DND-41 (cell line): ENCODE measurements around the gene RALGDS.

Experiments used
- EZH2 ChIP-seq: IDR thresholded peaks from 3 replicates; pipeline ENCODE4 v1.6.1; 2012; ENCODE audit warnings: borderline replicate concordance, low read depth, mild to moderate bottlenecking, moderate library complexity, low read length, inconsistent platforms; ENCODE audit not compliant: severe bottlenecking
- TF ChIP-seq, protein P1 (sequence below): IDR thresholded peaks from 2 replicates; pipeline ENCODE4 v1.5.1; 2012; ENCODE audit warnings: borderline replicate concordance, low read length, moderate library complexity, mild to moderate bottlenecking; ENCODE audit not compliant: poor library complexity, severe bottlenecking; ENCODE audit errors: extremely low read depth

DNA sequence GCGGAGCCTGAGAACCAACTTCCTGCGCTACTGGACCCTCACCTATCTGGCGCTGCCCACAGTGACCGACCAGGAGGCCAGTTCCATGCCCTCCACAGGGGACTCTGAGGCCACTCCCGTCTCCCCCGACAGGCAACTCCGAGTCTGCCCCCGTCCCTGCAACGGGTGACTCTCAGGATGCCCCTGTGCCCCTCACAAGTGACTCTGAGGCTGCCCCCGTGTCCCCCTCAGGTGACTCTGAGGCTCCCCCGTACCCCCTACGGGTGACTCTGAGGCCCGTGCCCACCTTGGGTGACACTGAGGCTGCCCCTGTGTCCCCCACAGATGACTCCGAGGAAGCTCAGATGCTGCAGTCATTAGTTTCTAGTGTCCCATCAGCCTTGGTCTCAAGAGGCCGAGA is 34.1 kb downstream of the RALGDS start:
- TF ChIP-seq, protein P1, sequence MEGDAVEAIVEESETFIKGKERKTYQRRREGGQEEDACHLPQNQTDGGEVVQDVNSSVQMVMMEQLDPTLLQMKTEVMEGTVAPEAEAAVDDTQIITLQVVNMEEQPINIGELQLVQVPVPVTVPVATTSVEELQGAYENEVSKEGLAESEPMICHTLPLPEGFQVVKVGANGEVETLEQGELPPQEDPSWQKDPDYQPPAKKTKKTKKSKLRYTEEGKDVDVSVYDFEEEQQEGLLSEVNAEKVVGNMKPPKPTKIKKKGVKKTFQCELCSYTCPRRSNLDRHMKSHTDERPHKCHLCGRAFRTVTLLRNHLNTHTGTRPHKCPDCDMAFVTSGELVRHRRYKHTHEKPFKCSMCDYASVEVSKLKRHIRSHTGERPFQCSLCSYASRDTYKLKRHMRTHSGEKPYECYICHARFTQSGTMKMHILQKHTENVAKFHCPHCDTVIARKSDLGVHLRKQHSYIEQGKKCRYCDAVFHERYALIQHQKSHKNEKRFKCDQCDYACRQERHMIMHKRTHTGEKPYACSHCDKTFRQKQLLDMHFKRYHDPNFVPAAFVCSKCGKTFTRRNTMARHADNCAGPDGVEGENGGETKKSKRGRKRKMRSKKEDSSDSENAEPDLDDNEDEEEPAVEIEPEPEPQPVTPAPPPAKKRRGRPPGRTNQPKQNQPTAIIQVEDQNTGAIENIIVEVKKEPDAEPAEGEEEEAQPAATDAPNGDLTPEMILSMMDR, result no peak
- TF ChIP-seq EZH2, result no peak
